K562 (cell line): ENCODE data around the gene ERP44. TPM values are rescaled to one million over a fixed set of nuclear protein-coding genes. Genes with fewer than 3 reads are reported as not detected.

Source experiments
- ARID4B ChIP-seq: sonication (generic); formaldehyde crosslinking; IDR thresholded peaks from 2 replicates; pipeline ENCODE4 v1.8.0; 2022; ENCODE audit warnings: mild to moderate bottlenecking, missing genetic modification reagents
- GABPB1 ChIP-seq: sonication (generic); formaldehyde crosslinking; IDR thresholded peaks from 2 replicates; pipeline ENCODE4 v1.8.0; 2022; ENCODE audit warnings: mild to moderate bottlenecking, missing genetic modification reagents
- HDAC1 ChIP-seq, 2 experiments: fragments of 450-650 bp; IDR thresholded peaks; 2 replicates each; pipeline ENCODE4 v1.6.1; 2016 to 2017; ENCODE audit warnings: inconsistent platforms in 1 of 2, mild to moderate bottlenecking in 1 of 2, moderate library complexity in 1 of 2
- HDAC6 ChIP-seq: IDR thresholded peaks from 2 replicates; pipeline ENCODE4 v1.6.1; 2012; ENCODE audit warnings: low read depth, mild to moderate bottlenecking, control low read depth, inconsistent platforms, low read length, moderate library complexity
- HOXB6 ChIP-seq: fragments of 250-450 bp; sonication (Bioruptor Pico); IDR thresholded peaks from 2 replicates; pipeline ENCODE4 v1.5.1; 2022; ENCODE audit warnings: mild to moderate bottlenecking, borderline replicate concordance
- KDM4B ChIP-seq, 2 experiments: fragments of 450-650 bp in 1 of 2; sonication (generic) in 1 of 2; IDR thresholded peaks; 2 replicates each; pipeline ENCODE4 v1.6.1; 2016 to 2017; ENCODE audit warnings: borderline replicate concordance in 2 of 2, antibody characterized with exemption in 1 of 2, low read depth in 1 of 2, mild to moderate bottlenecking in 1 of 2
- KDM5B ChIP-seq: fragments of 200-600 bp; sonication (generic); IDR thresholded peaks from 2 replicates; pipeline ENCODE4 v1.6.1; 2012; ENCODE audit warnings: low read depth, mild to moderate bottlenecking, moderate library complexity, low read length, control low read depth, inconsistent platforms; ENCODE audit not compliant: insufficient replicate concordance
- LARP7 ChIP-seq: fragments of 450-650 bp; IDR thresholded peaks from 2 replicates; pipeline ENCODE4 v1.6.1; 2016
- MBD2 ChIP-seq: sonication (generic); IDR thresholded peaks from 2 replicates; pipeline ENCODE4 v1.6.1; 2016; ENCODE audit warnings: low read depth, borderline replicate concordance
- PKNOX1 ChIP-seq: fragments of 450-650 bp; IDR thresholded peaks from 2 replicates; pipeline ENCODE4 v1.6.1; 2016
- POLR3G ChIP-seq: IDR thresholded peaks from 2 replicates; pipeline ENCODE4 v1.6.1; 2011; ENCODE audit not compliant: insufficient read length, insufficient replicate concordance; ENCODE audit errors: extremely low read depth
- RBFOX2 ChIP-seq: fragments of 200-400 bp; formaldehyde crosslinking; IDR thresholded peaks from 2 replicates; pipeline ENCODE4 v1.6.1; 2017; ENCODE audit warnings: low read depth, mild to moderate bottlenecking, low read length, moderate library complexity
- RBM25 ChIP-seq: fragments of 200-400 bp; formaldehyde crosslinking; IDR thresholded peaks from 2 replicates; pipeline ENCODE4 v1.6.1; 2018; ENCODE audit warnings: low read length, low read depth, moderate library complexity; ENCODE audit not compliant: severe bottlenecking
- SP1 ChIP-seq: sonication (generic); formaldehyde crosslinking; IDR thresholded peaks from 2 replicates; pipeline ENCODE4 v1.8.1; 2022; ENCODE audit warnings: mild to moderate bottlenecking, missing genetic modification reagents
- TBP ChIP-seq: optimal IDR thresholded peaks from 2 replicates; pipeline ENCODE3; 2011; ENCODE audit warnings: low read depth, low read length, improper control_type of control experiment
- YBX1 ChIP-seq: fragments of 450-650 bp; IDR thresholded peaks from 2 replicates; pipeline ENCODE4 v1.7.1; 2016; ENCODE audit warnings: mild to moderate bottlenecking
- ZNF175 ChIP-seq: fragments of 200-800 bp; sonication (Bioruptor generic); IDR thresholded peaks from 2 replicates; pipeline ENCODE4 v1.6.1; 2016; ENCODE audit warnings: low read depth, mild to moderate bottlenecking, missing genetic modification characterization, missing compliant biosample characterization
- ZNF253 ChIP-seq: fragments of 250-450 bp; sonication (Bioruptor Pico); conservative IDR thresholded peaks from 2 replicates; pipeline ENCODE4 v1.6.1; 2021; ENCODE audit warnings: mild to moderate bottlenecking
- ZNF561 ChIP-seq: fragments of 450-650 bp; formaldehyde crosslinking; conservative IDR thresholded peaks from 2 replicates; pipeline ENCODE4 v1.4.0; 2020; ENCODE audit warnings: mild to moderate bottlenecking, moderate library complexity
- ZNF766 ChIP-seq: fragments of 200-800 bp; sonication (Bioruptor generic); conservative IDR thresholded peaks from 2 replicates; pipeline ENCODE4 v1.6.1; 2016; ENCODE audit warnings: missing genetic modification characterization, missing compliant biosample characterization
- polyA plus RNA-seq, 8 experiments: library from polyadenylated mRNA; depleted of rRNA in 4 of 8; stranded (reverse) in 5 of 8; unstranded in 3 of 8; fragments of >200 nt; fragmentation: Nextera tagmentation in 2 of 8; fragmentation: Illumina TruSeq in 1 of 8; extraction: Ambion mirVana in 2 of 8; extraction: Trizol in 1 of 8; gene quantifications; 2 replicates each; pipeline versions ENCODE4 v1.2.1 to v1.2.3, GENCODE V29; 2011 to 2014; ENCODE audit warnings: inconsistent platforms in 1 of 8, missing spikeins in 1 of 8
- total RNA-seq, 7 experiments: library from RNA; depleted of rRNA in 6 of 7; stranded (reverse); fragments of >200 nt in 6 of 7; fragmentation: Illumina TruSeq in 2 of 7; extraction: Trizol in 2 of 7; gene quantifications; 2 replicates each; pipeline versions ENCODE4 v1.2.1 to v1.2.3, GENCODE V29; 2011 to 2021; ENCODE audit warnings: low replicate concordance in 1 of 7
- TF ChIP-seq, protein P1 (sequence below): fragments of 250-450 bp; sonication (Bioruptor Pico); IDR thresholded peaks from 2 replicates; pipeline ENCODE4 v1.8.0; 2021; ENCODE audit warnings: borderline replicate concordance, mild to moderate bottlenecking, moderate library complexity; ENCODE audit not compliant: poor library complexity, severe bottlenecking

Gene ERP44
- total and polyA plus RNA-seq, 9 of the 15 experiments (the other 6 are each of a cell fraction or from before 2014, with no cell fraction given), result 9.2 to 23.4 (median 13.6) TPM

DNA sequence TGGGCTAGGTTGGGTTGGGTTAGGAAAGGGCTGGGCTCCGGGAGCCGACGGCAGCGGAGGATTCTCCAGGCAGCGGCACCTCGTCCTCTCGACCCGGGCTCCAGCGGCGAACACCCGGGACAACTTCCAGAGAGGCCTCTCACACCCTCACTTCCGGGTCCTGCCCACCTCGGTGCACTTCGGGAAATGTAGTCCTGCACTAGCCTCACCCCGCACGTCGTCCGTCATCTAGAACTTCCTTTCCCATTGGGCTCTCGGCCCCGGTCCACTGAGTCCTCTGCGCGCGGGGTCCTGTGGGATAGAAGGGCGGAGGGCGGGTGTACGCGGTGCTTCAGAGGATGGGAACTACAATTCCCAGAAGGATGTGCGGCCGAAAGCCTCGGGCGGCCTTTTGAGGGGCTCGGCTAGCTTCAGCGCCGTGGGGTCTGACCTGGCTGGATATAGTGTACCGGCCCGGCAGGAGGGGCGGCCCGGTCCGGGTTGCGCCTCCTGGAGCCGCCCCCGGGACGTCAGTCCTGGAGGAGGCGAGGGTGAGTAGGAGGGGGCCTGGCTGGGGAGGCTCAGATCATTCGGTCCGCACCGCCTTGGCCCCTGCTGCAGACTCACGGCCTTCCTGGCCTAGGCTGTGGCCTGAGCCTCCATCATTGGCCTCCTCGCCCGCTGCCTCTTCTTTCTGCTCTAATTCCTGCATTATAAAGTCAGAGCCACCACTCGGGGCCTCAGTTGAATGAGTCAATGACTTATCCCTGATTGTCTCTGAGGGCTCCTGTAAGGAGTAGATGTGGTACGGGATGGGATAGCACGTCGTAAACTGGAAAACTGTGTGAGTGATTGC, at the start of gene ERP44, which contains the start of gene INVS (continued):
- TF ChIP-seq ZNF766, result peak; percentile 97
- no peak for TF ChIP-seq HDAC6
- peak; percentile 83; the same call in 1 of the 2 replicates for TF ChIP-seq ZNF175 (CRISPR knock-in tag)
- peak; percentile 88 for TF ChIP-seq SP1
- no peak for TF ChIP-seq HOXB6 (CRISPR knock-in tag)
- TF ChIP-seq RBFOX2, result peak; percentile 91
- TF ChIP-seq POLR3G, result no peak
- peak; percentile 60 for TF ChIP-seq TBP
- no peak for TF ChIP-seq PKNOX1
- TF ChIP-seq HDAC1 (IDR thresholded peaks at IDR 0.05), result peak in 1 of 2 experiments; percentile 90; a peak in 1 of 4 replicates
- peak; percentile 96 for TF ChIP-seq GABPB1
- TF ChIP-seq KDM5B, result peak; percentile 52
- TF ChIP-seq ZNF561 (CRISPR knock-in tag), result no peak
- peak; percentile 89 for TF ChIP-seq MBD2
- TF ChIP-seq, protein P1, sequence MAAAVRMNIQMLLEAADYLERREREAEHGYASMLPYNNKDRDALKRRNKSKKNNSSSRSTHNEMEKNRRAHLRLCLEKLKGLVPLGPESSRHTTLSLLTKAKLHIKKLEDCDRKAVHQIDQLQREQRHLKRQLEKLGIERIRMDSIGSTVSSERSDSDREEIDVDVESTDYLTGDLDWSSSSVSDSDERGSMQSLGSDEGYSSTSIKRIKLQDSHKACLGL (CRISPR knock-in tag), result no peak
- no peak for TF ChIP-seq ZNF253 (CRISPR knock-in tag)
- peak in 1 of 2 experiments; percentile 88; a peak in 1 of 4 replicates for TF ChIP-seq KDM4B (IDR thresholded peaks at IDR 0.05; ENCODE audit: borderline replicate concordance in 2 of 2, low read depth in 1 of 2)
- TF ChIP-seq ARID4B (CRISPR knock-in tag), result peak; percentile 90; the same call in 1 of the 2 replicates
- no peak for TF ChIP-seq RBM25
- no peak for TF ChIP-seq YBX1
- TF ChIP-seq LARP7, result 0 out of 2 replicates have a peak, but pooled peaks have one; percentile 69
